ENCODE results near the gene DNAJC4.

DNA sequence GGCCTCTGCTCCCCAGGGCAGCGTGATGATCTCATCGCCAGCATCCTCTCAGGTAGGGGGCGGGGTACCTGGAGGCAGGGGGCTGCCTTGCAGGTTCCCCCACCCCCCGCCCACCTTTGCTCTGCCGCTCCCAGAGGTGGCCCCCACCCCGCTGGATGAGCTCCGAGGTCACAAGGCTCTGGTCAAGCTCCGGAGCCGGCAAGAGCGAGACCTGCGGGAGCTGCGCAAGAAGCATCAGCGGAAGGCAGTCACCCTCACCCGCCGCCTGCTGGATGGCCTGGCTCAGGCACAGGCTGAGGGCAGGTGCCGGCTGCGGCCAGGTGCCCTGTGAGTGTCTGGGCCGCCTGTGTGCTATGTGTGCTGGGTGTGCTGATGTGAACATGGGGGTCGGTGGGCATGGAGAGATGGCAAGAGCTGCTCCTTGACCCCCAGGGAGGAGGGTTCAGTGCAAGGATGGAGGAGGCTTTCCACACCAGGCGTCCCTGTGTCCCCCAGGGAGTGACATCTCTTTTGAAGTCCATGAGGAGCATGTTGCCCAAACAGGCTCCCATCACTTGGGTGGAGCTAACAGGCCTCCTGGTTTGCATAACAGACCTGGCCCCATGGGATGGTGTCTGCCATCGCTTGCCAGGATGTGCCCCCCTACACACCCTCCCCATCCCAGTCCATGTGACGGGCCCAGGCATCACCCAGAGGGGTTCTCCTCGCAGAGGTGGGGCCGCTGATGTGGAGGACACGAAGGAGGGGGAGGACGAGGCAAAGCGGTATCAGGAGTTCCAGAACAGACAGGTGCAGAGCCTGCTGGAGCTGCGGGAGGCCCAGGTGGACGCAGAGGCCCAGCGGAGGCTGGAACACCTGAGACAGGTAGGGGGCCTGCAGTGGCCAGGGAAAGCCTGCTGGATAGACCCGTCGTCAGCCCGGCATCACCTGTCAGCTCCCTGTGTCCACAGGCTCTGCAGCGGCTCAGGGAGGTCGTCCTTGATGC is 35.1 kb downstream of the DNAJC4 start:
- no peak for TF ChIP-seq FOXP2 (optimal IDR thresholded peaks at IDR 0.05; ENCODE audit: control extremely low read depth, extremely low read length, insufficient read depth)
- TF ChIP-seq POLR2AphosphoS5 (IDR thresholded peaks at IDR 0.05; ENCODE audit: borderline replicate concordance, low read depth, low read length) = no peak
- no peak for TF ChIP-seq EZH2 (IDR thresholded peaks at IDR 0.05)
